K562 (cell line): Measurements from ENCODE around the gene BIRC5. TPM values are rescaled to one million over a fixed set of nuclear protein-coding genes. Genes with fewer than 3 reads are reported as not detected.

Source experiments
- ARID1B ChIP-seq: fragments of 450-650 bp; IDR thresholded peaks from 2 replicates; pipeline ENCODE4 v1.6.1; 2016; ENCODE audit warnings: antibody characterized with exemption, mild to moderate bottlenecking, inconsistent platforms
- BCL6 ChIP-seq: fragments of 250-450 bp; sonication (Bioruptor Pico); IDR thresholded peaks from 2 replicates; pipeline ENCODE4 v1.4.0; 2020
- E2F3 ChIP-seq: fragments of 250-450 bp; sonication (Bioruptor Pico); IDR thresholded peaks from 2 replicates; pipeline ENCODE4 v1.4.0; 2020; ENCODE audit warnings: mild to moderate bottlenecking
- KAT8 ChIP-seq: fragments of 450-650 bp; IDR thresholded peaks from 2 replicates; pipeline ENCODE4 v1.6.1; 2016; ENCODE audit warnings: low read depth, mild to moderate bottlenecking
- PHB ChIP-seq: fragments of 250-450 bp; sonication (Bioruptor Pico); IDR thresholded peaks from 2 replicates; pipeline ENCODE4 v1.5.0; 2021
- POLR2AphosphoS2 ChIP-seq: IDR thresholded peaks from 2 replicates; pipeline ENCODE4 v1.6.1; 2012; ENCODE audit warnings: low read length, improper control_type of control experiment
- SMAD1 ChIP-seq: fragments of 150-350 bp; IDR thresholded peaks from 2 replicates; pipeline ENCODE4 v1.6.1; 2014; ENCODE audit warnings: low read length, low read depth; ENCODE audit not compliant: partially characterized antibody
- STAT5A ChIP-seq: IDR thresholded peaks from 2 replicates; pipeline ENCODE4 v1.6.1; 2012; ENCODE audit warnings: low read length, inconsistent platforms, borderline replicate concordance
- TAL1 ChIP-seq: fragments of 450-650 bp; IDR thresholded peaks from 2 replicates; pipeline ENCODE4 v1.6.1; 2016; ENCODE audit warnings: mild to moderate bottlenecking
- TCF7 ChIP-seq: sonication (generic); IDR thresholded peaks from 2 replicates; pipeline ENCODE4 v1.6.1; 2016; ENCODE audit warnings: antibody characterized with exemption, borderline replicate concordance
- TGIF2 ChIP-seq: sonication (generic); formaldehyde crosslinking; IDR thresholded peaks from 2 replicates; pipeline ENCODE4 v1.8.1; 2022; ENCODE audit warnings: mild to moderate bottlenecking, missing genetic modification reagents, moderate library complexity
- ZBTB17 ChIP-seq: fragments of 450-650 bp; formaldehyde crosslinking; IDR thresholded peaks from 2 replicates; pipeline ENCODE4 v1.4.0; 2020; ENCODE audit warnings: mild to moderate bottlenecking
- ZNF133 ChIP-seq: fragments of 250-450 bp; sonication (Bioruptor Pico); IDR thresholded peaks from 2 replicates; pipeline ENCODE4 v1.4.0; 2020; ENCODE audit warnings: mild to moderate bottlenecking
- ZNF165 ChIP-seq: fragments of 250-450 bp; sonication (Bioruptor Pico); IDR thresholded peaks from 2 replicates; pipeline ENCODE4 v1.4.0; 2020; ENCODE audit warnings: borderline replicate concordance
- ZNF24 ChIP-seq: fragments of 450-650 bp; IDR thresholded peaks from 2 replicates; pipeline ENCODE4 v1.6.1; 2016
- ZNF586 ChIP-seq: fragments of 450-650 bp; formaldehyde crosslinking; conservative IDR thresholded peaks from 2 replicates; pipeline ENCODE4 v1.4.0; 2020; ENCODE audit warnings: mild to moderate bottlenecking, moderate library complexity
- ZNF695 ChIP-seq: fragments of 450-650 bp; formaldehyde crosslinking; IDR thresholded peaks from 2 replicates; pipeline ENCODE4 v1.4.0; 2020; ENCODE audit warnings: mild to moderate bottlenecking, moderate library complexity
- polyA plus RNA-seq, 8 experiments: library from polyadenylated mRNA; depleted of rRNA in 4 of 8; stranded (reverse) in 5 of 8; unstranded in 3 of 8; fragments of >200 nt; fragmentation: Nextera tagmentation in 2 of 8; fragmentation: Illumina TruSeq in 1 of 8; extraction: Ambion mirVana in 2 of 8; extraction: Trizol in 1 of 8; gene quantifications; 2 replicates each; pipeline versions ENCODE4 v1.2.1 to v1.2.3, GENCODE V29; 2011 to 2014; ENCODE audit warnings: inconsistent platforms in 1 of 8, missing spikeins in 1 of 8
- total RNA-seq, 7 experiments: library from RNA; depleted of rRNA in 6 of 7; stranded (reverse); fragments of >200 nt in 6 of 7; fragmentation: Illumina TruSeq in 2 of 7; extraction: Trizol in 2 of 7; gene quantifications; 2 replicates each; pipeline versions ENCODE4 v1.2.1 to v1.2.3, GENCODE V29; 2011 to 2021; ENCODE audit warnings: low replicate concordance in 1 of 7
- TF ChIP-seq, protein P1 (sequence below): sonication (generic); formaldehyde crosslinking; IDR thresholded peaks from 2 replicates; pipeline ENCODE4 v1.8.0; 2022; ENCODE audit warnings: missing genetic modification reagents, mild to moderate bottlenecking, borderline replicate concordance
- TF ChIP-seq, protein P2 (sequence below): sonication (generic); formaldehyde crosslinking; IDR thresholded peaks from 2 replicates; pipeline ENCODE4 v1.8.1; 2023; ENCODE audit warnings: mild to moderate bottlenecking, missing genetic modification reagents
- TF ChIP-seq, protein P3 (sequence below): fragments of 200-800 bp; sonication (Bioruptor generic); IDR thresholded peaks from 2 replicates; pipeline ENCODE4 v1.6.1; 2017; ENCODE audit warnings: missing genetic modification characterization, missing compliant biosample characterization
- TF ChIP-seq, protein P4 (sequence below): IDR thresholded peaks from 3 replicates; pipeline ENCODE4 v1.6.1; 2011; ENCODE audit warnings: borderline replicate concordance, mild to moderate bottlenecking, moderate library complexity; ENCODE audit not compliant: insufficient read length; ENCODE audit errors: extremely low read depth

BIRC5 gene
- total and polyA plus RNA-seq, 9 of the 15 experiments (the other 6 are each of a cell fraction or from before 2014, with no cell fraction given), result 64.4 to 140 (median 101) TPM

DNA sequence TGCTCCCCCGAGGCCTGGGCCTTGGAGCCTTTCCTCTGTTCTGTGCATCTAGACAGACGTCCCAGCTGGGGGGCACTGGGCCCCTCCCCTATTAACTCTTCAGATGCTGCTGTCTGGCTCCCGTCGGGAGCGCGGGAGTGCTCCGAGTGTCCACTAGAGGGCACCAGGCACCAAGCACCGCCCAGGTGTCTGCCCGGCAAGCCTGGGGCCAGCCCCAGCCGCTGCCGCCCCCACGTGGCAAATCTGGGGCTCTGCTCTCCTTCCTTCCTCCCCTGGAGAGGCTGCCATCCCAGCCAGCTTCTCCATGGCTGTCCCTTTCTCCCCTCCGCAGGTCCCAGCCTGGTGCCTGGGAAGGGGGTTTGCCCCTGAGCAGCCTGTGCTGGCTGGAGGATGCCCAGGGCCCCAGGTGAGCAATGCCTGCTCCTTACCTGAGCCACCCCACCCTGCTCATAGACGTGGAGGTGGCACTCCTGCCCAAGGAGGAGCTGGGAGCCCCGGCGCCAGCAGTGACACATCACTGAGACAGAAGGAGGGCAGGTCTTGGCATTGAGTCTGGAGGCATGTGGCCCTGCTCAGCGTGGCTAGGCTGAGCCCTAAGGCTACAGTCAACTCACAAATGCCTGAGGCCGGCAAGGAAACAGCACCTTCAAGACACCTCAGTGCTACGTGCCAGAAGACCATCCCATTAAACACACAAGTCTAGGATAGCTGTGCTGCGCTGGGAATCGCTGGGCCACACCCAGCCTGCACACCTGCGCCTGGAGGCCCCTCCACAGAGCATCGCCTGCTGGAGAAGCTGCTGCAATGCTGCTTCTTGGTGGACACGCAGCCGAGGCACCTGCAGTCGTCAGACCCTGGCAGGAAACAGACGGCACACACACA lies 37.1 kb downstream of the BIRC5 start (continued):
- TF ChIP-seq ZNF24, result peak; percentile 68; the same call in 1 of the 2 replicates
- no peak for TF ChIP-seq ZNF695
- TF ChIP-seq, protein P1, sequence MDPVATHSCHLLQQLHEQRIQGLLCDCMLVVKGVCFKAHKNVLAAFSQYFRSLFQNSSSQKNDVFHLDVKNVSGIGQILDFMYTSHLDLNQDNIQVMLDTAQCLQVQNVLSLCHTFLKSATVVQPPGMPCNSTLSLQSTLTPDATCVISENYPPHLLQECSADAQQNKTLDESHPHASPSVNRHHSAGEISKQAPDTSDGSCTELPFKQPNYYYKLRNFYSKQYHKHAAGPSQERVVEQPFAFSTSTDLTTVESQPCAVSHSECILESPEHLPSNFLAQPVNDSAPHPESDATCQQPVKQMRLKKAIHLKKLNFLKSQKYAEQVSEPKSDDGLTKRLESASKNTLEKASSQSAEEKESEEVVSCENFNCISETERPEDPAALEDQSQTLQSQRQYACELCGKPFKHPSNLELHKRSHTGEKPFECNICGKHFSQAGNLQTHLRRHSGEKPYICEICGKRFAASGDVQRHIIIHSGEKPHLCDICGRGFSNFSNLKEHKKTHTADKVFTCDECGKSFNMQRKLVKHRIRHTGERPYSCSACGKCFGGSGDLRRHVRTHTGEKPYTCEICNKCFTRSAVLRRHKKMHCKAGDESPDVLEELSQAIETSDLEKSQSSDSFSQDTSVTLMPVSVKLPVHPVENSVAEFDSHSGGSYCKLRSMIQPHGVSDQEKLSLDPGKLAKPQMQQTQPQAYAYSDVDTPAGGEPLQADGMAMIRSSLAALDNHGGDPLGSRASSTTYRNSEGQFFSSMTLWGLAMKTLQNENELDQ (CRISPR knock-in tag), result no peak
- TF ChIP-seq ZNF133 (CRISPR knock-in tag), result no peak
- TF ChIP-seq, protein P2, sequence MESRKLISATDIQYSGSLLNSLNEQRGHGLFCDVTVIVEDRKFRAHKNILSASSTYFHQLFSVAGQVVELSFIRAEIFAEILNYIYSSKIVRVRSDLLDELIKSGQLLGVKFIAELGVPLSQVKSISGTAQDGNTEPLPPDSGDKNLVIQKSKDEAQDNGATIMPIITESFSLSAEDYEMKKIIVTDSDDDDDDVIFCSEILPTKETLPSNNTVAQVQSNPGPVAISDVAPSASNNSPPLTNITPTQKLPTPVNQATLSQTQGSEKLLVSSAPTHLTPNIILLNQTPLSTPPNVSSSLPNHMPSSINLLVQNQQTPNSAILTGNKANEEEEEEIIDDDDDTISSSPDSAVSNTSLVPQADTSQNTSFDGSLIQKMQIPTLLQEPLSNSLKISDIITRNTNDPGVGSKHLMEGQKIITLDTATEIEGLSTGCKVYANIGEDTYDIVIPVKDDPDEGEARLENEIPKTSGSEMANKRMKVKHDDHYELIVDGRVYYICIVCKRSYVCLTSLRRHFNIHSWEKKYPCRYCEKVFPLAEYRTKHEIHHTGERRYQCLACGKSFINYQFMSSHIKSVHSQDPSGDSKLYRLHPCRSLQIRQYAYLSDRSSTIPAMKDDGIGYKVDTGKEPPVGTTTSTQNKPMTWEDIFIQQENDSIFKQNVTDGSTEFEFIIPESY (CRISPR knock-in tag), result peak; percentile 77
- TF ChIP-seq PHB (CRISPR knock-in tag), result peak; percentile 91
- TF ChIP-seq TAL1, result no peak; the same call in 1 of the 2 replicates
- TF ChIP-seq KAT8, result no peak
- TF ChIP-seq TCF7, result 0 out of 2 replicates have a peak, but pooled peaks have one; percentile 70
- TF ChIP-seq, protein P3, sequence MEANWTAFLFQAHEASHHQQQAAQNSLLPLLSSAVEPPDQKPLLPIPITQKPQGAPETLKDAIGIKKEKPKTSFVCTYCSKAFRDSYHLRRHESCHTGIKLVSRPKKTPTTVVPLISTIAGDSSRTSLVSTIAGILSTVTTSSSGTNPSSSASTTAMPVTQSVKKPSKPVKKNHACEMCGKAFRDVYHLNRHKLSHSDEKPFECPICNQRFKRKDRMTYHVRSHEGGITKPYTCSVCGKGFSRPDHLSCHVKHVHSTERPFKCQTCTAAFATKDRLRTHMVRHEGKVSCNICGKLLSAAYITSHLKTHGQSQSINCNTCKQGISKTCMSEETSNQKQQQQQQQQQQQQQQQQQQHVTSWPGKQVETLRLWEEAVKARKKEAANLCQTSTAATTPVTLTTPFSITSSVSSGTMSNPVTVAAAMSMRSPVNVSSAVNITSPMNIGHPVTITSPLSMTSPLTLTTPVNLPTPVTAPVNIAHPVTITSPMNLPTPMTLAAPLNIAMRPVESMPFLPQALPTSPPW (CRISPR knock-in tag), result peak; percentile 79
- TF ChIP-seq ZNF165 (CRISPR knock-in tag), result no peak
- TF ChIP-seq TGIF2 (CRISPR knock-in tag), result no peak
- TF ChIP-seq E2F3 (CRISPR knock-in tag), result no peak
- TF ChIP-seq SMAD1, result no peak
- TF ChIP-seq POLR2AphosphoS2, result no peak
- TF ChIP-seq BCL6 (CRISPR knock-in tag), result no peak
- TF ChIP-seq ARID1B, result no peak
- TF ChIP-seq, protein P4, sequence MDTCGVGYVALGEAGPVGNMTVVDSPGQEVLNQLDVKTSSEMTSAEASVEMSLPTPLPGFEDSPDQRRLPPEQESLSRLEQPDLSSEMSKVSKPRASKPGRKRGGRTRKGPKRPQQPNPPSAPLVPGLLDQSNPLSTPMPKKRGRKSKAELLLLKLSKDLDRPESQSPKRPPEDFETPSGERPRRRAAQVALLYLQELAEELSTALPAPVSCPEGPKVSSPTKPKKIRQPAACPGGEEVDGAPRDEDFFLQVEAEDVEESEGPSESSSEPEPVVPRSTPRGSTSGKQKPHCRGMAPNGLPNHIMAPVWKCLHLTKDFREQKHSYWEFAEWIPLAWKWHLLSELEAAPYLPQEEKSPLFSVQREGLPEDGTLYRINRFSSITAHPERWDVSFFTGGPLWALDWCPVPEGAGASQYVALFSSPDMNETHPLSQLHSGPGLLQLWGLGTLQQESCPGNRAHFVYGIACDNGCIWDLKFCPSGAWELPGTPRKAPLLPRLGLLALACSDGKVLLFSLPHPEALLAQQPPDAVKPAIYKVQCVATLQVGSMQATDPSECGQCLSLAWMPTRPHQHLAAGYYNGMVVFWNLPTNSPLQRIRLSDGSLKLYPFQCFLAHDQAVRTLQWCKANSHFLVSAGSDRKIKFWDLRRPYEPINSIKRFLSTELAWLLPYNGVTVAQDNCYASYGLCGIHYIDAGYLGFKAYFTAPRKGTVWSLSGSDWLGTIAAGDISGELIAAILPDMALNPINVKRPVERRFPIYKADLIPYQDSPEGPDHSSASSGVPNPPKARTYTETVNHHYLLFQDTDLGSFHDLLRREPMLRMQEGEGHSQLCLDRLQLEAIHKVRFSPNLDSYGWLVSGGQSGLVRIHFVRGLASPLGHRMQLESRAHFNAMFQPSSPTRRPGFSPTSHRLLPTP, result no peak
- no peak for TF ChIP-seq STAT5A
- TF ChIP-seq ZNF586, result no peak
- no peak for TF ChIP-seq ZBTB17 (CRISPR knock-in tag)
